Stomach (tissue), 9 donors: Measurements from ENCODE around the gene TTC39B. TPM values are rescaled to one million over a fixed set of nuclear protein-coding genes. Genes with fewer than 3 reads are reported as not detected.

ENCODE experiments used
- DNase-seq, 2 donors: peaks; one replicate each; pipeline versions ENCODE4 v3.0.0 to v3.0.0-alpha.2; 2013 to 2019
- H3K27ac ChIP-seq, 5 donors: fragments of 200-600 bp in 4 of 5; sonication (generic) in 4 of 5; one replicate each; pipeline ENCODE4 v1.5.1; 2013 to 2019; ENCODE audit warnings: mild to moderate bottlenecking in 1 of 5, moderate library complexity in 1 of 5
- H3K27me3 ChIP-seq, 3 donors: fragments of 200-600 bp; sonication (generic); one replicate each; pipeline ENCODE4 v1.5.1; 2017 to 2019; ENCODE audit warnings: mixed run types in 1 of 3
- H3K36me3 ChIP-seq, 4 donors: fragments of 200-600 bp; sonication (generic); 1 replicate in 3 of 4; 2 replicates in 1 of 4; pipeline ENCODE4 v1.5.1; 2016 to 2019
- H3K4me1 ChIP-seq, 4 donors: fragments of 200-600 bp; sonication (generic); one replicate each; pipeline ENCODE4 v1.5.1; 2016 to 2019
- H3K4me3 ChIP-seq, 4 donors: fragments of 200-600 bp; sonication (generic) in 3 of 4; one replicate each; pipeline ENCODE4 v1.5.1; 2016 to 2019; ENCODE audit warnings: mild to moderate bottlenecking in 1 of 4
- H3K9me3 ChIP-seq, 4 donors: fragments of 200-600 bp; sonication (generic); one replicate each; pipeline ENCODE4 v1.5.1; 2016 to 2019
- CTCF ChIP-seq, 7 experiments: fragments of 450-650 bp in 4 of 7; fragments of 200-600 bp in 3 of 7; sonication (generic) in 3 of 7; IDR thresholded peaks; one replicate each; pipeline ENCODE4 v1.5.1; 2016 to 2019; ENCODE audit warnings: antibody characterized with exemption in 7 of 7, control low read depth in 2 of 7, mild to moderate bottlenecking in 1 of 7
- EP300 ChIP-seq: sonication (generic); formaldehyde crosslinking; IDR thresholded peaks from one replicate; pipeline ENCODE4 v1.6.1; 2017; ENCODE audit warnings: antibody characterized with exemption
- POLR2A ChIP-seq, 4 donors: fragments of 450-650 bp; IDR thresholded peaks; one replicate each; pipeline ENCODE4 v1.6.1; 2016; ENCODE audit warnings: antibody characterized with exemption in 4 of 4, control low read depth in 2 of 4, mild to moderate bottlenecking in 1 of 4, moderate library complexity in 1 of 4
- POLR2AphosphoS5 ChIP-seq, 3 donors: sonication (generic); formaldehyde crosslinking; IDR thresholded peaks; one replicate each; pipeline ENCODE4 v1.6.1; 2016; ENCODE audit warnings: antibody characterized with exemption in 3 of 3
- WGBS, 5 donors: extraction: QIAGEN DNeasy Blood & Tissue Kit in 3 of 5; methylation state at CpG; one replicate each; pipeline versions ENCODE4 v1.1.5 to v1.1.7; 2013 to 2018; 5-methylcytosine and 5-hydroxymethylcytosine counted together
- intact Hi-C: fragments of 100-400 bp; cut with DNase I; formaldehyde crosslinking; loops from one replicate; pipeline ENCODE4 v1.15.1; 2023; ENCODE audit warnings: low total_unique reads
- polyA plus RNA-seq, 3 donors: library from polyadenylated mRNA; stranded (reverse); fragments of 200-250 nt; gene quantifications; one replicate each; pipeline ENCODE4 v1.2.3, GENCODE V29; 2013
- total RNA-seq, 5 donors: library from RNA; depleted of rRNA; stranded (reverse); fragments of >200 nt; gene quantifications; one replicate each; pipeline versions ENCODE4 v1.1.0 to v1.2.3, GENCODE V29; 2014 to 2016
- donor health status: healthy with polysubstance abuse.
- donor health status: Bipolar disorder and iron deficiency.
- donor health status: healthy.

TTC39B gene
- total and polyA plus RNA-seq, 8 donors = 2.0 to 35.4 (median 6.6) TPM

- intact Hi-C loops = no loop called here
- Histone ChIP-seq H3K9me3 (no peaks in the 10 kb centered on the region), H3K4me3 (no peak overlapping the region), H3K36me3 (no peaks in the 10 kb centered on the region), H3K27me3 (no peaks in the 10 kb centered on the region), H3K4me1 (peaks cover 0 to 20% (median 4%) of the 10 kb centered on the region in 4 donors), H3K27ac (no peak overlapping the region)
- DNase-seq = no peak
- 72 to 85% (median 73%) methylated on average over 1 of the region's 1 CpG for WGBS, 5 donors
- TF ChIP-seq POLR2A (IDR thresholded peaks at IDR 0.05) (no peak), POLR2AphosphoS5 (IDR thresholded peaks at IDR 0.05) (no peak), EP300 (no peak), CTCF (IDR thresholded peaks at IDR 0.05) (no peak)
Measured at GRCh38 chr9:15158064-15158463, 149.0 kb downstream of the TTC39B start.

- WGBS, 5 donors = 56 to 65% (median 58%) methylated on average over 4 of the region's 4 CpGs
- peaks cover 0 to 20% (median 4%) of the 10 kb centered on the region in 4 donors for H3K4me1 ChIP-seq
- no peaks in the 10 kb centered on the region for H3K27me3 ChIP-seq
- H3K27ac ChIP-seq = no peak overlapping the region
- H3K9me3 ChIP-seq = no peaks in the 10 kb centered on the region
- TF ChIP-seq EP300 = no peak
- TF ChIP-seq POLR2A (IDR thresholded peaks at IDR 0.05) = no peak
- no peak for TF ChIP-seq CTCF (IDR thresholded peaks at IDR 0.05)
- TF ChIP-seq POLR2AphosphoS5 (IDR thresholded peaks at IDR 0.05) = no peak
- H3K36me3 ChIP-seq = no peaks in the 10 kb centered on the region
- intact Hi-C loops = no loop called here
- no peak overlapping the region for H3K4me3 ChIP-seq
- no peak for DNase-seq
Measured at GRCh38 chr9:15157381-15157780, 149.6 kb downstream of the TTC39B start.

- Histone ChIP-seq H3K4me1 (peaks cover 0 to 20% (median 4%) of the 10 kb centered on the region in 4 donors), H3K36me3 (no peaks in the 10 kb centered on the region), H3K27ac (peak overlapping the region in 3 of 5 donors; percentile 1 to 54 (median 30)), H3K27me3 (no peaks in the 10 kb centered on the region), H3K4me3 (no peak overlapping the region), H3K9me3 (no peaks in the 10 kb centered on the region)
- no peak for DNase-seq
- TF ChIP-seq POLR2A (IDR thresholded peaks at IDR 0.05) (no peak), CTCF (IDR thresholded peaks at IDR 0.05) (no peak), EP300 (no peak), POLR2AphosphoS5 (IDR thresholded peaks at IDR 0.05) (no peak)
- intact Hi-C loops = no loop called here
Measured at GRCh38 chr9:15156241-15156640, 150.8 kb downstream of the TTC39B start.

- intact Hi-C loops = no loop called here
- no peaks in the 10 kb centered on the region for H3K36me3 ChIP-seq
- peak overlapping the region in 3 of 5 donors; percentile 30 to 54 (median 35) for H3K27ac ChIP-seq
- TF ChIP-seq POLR2A (IDR thresholded peaks at IDR 0.05) (no peak), POLR2AphosphoS5 (IDR thresholded peaks at IDR 0.05) (no peak), EP300 (no peak), CTCF (IDR thresholded peaks at IDR 0.05) (no peak)
- H3K4me3 ChIP-seq = no peak overlapping the region
- no peaks in the 10 kb centered on the region for H3K9me3 ChIP-seq
- H3K4me1 ChIP-seq = peaks cover 0 to 20% (median 4%) of the 10 kb centered on the region in 4 donors
- DNase-seq = peak in 1 of 2 donors; percentile 87
- WGBS, 5 donors = 5 to 10% (median 8%) methylated on average over 4 of the region's 4 CpGs
- no peaks in the 10 kb centered on the region for H3K27me3 ChIP-seq
Measured at GRCh38 chr9:15155826-15156225, 151.2 kb downstream of the TTC39B start.
